Fibroblast of the conjunctiva (primary cell): ENCODE data around the gene L3MBTL3.
A peak's percentile ranks its signal among the peaks of the same experiment; 100 is the strongest.
"Not testable (repeated sequence)": the region's sequence is repeated elsewhere in the genome, so short reads cannot be mapped to it uniquely, and the experiment has no call there.

Experiments
- DNase-seq: peaks from one replicate; pipeline ENCODE4 v3.0.0-alpha.2; 2010; ENCODE audit warnings: low read depth

L3MBTL3 gene

GRCh38 chr6:130138909-130139242 is 120.5 kb downstream of the L3MBTL3 start:
- no peak for DNase-seq

DNA sequence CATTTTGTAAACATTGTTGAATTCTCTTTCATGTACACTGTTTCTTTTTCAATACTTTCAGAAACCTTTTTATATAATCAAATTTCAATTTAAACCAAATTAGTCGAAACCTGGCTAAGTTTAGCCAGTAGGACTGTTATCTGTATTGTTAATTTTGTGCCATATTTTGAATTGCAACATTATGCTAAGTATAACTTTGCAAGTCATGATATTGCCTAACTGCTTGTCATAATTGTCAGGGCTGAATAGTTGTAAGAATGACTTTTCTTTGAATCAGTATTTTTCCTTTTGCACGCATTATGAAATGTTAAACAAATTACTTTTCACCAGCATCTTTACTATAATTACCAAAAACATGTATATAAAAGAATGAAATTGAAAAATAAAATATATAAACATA is 121.7 kb downstream of the L3MBTL3 start:
- DNase-seq, result no peak

- DNase-seq, result no peak
Measured at GRCh38 chr6:130143709-130144108, 125.3 kb downstream of the L3MBTL3 start.

GRCh38 chr6:130147111-130147510 is 128.7 kb downstream of the L3MBTL3 start:
- no peak for DNase-seq

DNA sequence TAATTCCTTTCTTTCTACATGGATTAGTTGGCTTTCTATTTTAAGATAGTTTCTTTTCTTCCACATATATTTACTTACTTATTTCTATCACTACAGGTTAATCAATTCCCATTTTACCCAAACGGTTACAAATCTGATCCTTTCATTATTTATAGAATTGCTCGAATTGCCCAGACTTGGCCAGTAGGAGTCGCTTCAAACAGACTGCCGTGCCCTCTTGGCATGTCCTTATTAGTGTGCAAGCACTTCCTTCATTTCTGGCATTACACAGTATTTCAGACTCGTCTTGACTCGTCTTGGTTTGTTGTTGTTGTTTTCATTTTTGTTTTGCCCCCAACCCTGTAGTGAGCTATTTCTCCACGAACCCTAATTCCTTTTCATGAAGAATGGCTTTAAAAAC is 129.8 kb downstream of the L3MBTL3 start:
- no peak for DNase-seq

GRCh38 chr6:130149016-130149415 is 130.6 kb downstream of the L3MBTL3 start:
- DNase-seq, result not testable (repeated sequence)

GRCh38 chr6:130150906-130151305 is 132.5 kb downstream of the L3MBTL3 start:
- DNase-seq, result no peak

DNA sequence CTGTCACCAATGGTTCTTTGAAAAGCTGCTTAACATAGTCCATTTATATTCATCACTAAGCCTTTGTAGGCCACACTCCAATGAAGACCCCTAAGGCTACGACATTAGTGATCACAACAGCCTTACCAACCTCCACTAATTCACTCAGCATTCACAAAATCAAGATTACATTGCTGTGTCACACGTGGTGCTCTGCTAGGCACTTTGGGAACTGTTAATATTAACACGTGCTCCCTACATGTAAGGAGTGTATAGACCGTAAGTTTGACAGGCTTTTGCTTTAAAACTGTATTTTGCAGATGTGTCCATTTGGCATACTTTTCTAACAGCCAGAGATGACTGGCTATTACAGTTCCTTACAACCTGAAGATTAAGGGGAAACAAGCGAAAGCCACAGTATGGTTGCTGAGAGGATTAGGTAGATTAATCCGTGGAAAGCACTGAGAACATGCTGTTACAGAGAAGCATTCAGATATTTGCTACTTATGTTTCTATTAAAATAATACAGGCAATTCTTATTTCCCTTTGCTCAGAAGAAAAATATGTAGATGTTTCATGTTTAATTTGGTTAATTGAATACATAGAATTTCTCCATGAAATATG is 134.6 kb downstream of the L3MBTL3 start:
- no peak for DNase-seq

GRCh38 chr6:130156908-130157307 is 138.5 kb downstream of the L3MBTL3 start:
- DNase-seq, result no peak

- no peak for DNase-seq
Measured at GRCh38 chr6:130158056-130158455, 139.7 kb downstream of the L3MBTL3 start.

DNA sequence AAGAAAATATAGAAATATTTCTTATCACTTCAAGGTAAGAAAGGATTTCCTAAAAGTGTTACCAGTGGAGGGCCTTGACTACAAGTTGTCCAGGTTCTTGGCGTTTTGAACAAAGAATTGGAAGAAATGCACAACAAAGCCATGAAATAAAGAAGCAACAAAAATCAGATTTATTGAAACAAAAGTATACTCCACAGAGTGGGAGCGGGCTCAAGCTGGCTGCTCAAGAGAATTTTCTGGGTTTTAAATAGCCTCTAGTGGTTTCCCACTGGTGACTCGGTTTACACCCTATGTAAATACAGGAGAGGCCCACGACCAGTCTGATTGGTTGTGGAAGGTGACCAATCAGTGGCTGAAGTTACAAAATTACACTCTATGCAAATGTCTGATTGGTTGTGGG is 140.2 kb downstream of the L3MBTL3 start:
- DNase-seq, result no peak

GRCh38 chr6:130159956-130160355 is 141.6 kb downstream of the L3MBTL3 start:
- DNase-seq, result no peak

DNA sequence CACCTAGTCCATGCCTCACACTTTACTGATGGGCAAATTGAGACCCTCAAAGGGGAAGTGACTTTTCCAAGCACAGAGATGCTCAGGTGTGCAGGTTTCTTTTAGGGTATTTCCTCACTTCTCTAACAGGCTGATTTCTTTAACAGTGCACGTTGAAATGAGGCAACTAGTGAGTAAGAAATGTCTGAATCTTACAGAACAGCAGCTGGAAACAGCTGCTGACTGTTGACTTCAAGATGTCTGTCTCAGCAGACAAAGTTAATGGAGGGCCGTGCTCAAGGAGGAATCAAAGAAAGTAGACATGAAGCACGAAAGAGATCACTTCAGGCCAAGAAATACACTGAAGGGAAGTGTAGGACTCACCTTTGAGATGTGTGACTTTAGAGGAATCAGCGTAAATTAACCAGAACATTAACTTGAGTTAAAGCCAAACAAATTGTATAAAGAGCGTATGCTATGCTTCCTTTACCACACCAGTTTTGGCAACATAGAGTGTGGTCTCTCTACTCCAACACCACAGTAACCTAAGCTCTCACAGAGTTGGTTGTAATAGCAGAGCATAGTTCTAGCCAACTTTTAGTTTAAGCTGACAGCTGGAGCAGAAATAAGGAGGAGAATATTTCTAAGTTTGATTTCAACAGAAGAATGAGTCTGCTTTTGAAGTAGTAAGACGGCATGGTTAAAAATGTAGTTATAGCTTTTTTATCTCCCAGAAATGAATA is 143.5 kb downstream of the L3MBTL3 start:
- DNase-seq, result no peak

DNA sequence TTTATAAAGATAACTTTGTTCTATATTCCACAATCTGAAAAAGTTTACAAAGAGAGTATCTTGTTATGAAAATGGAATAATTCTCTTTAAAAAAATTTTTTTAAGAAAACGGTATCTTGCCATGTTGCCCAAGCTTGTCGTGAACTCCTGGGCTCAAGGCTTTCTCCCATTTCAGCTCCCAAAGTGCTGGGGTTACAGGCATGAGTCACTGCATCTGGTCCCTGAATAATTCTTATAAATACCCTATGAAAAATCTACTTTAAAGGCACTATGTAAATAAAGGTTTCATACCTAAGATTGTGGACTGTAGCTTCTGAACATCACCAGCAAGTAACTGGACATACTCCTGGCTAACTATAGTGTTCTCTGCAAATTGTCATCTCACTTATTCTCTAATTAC is 144.0 kb downstream of the L3MBTL3 start:
- no peak for DNase-seq

DNA sequence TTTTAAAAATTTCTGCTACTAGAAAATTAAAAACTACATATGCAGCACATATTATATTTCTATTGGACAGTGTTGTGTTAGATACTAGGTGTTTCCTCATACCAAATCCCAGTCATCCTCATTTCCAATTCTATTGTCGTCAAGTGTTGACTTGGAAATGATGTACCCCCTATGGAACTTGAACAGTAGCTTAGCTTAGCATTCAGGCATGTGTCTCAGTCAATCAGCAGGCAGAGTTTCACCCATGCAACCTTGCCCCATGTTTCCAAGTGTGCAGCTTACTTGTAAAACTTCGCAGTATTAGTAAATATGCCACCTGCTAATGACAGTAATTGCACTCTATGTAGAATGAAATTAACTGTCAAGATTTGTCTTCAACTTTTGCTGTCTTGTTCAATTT is 144.9 kb downstream of the L3MBTL3 start:
- DNase-seq, result no peak

GRCh38 chr6:130164251-130164650 is 145.9 kb downstream of the L3MBTL3 start:
- DNase-seq, result no peak

GRCh38 chr6:130167655-130168054 is 149.3 kb downstream of the L3MBTL3 start:
- DNase-seq, result no peak

GRCh38 chr6:130170160-130170559 is 151.8 kb downstream of the L3MBTL3 start:
- not testable (repeated sequence) for DNase-seq

DNA sequence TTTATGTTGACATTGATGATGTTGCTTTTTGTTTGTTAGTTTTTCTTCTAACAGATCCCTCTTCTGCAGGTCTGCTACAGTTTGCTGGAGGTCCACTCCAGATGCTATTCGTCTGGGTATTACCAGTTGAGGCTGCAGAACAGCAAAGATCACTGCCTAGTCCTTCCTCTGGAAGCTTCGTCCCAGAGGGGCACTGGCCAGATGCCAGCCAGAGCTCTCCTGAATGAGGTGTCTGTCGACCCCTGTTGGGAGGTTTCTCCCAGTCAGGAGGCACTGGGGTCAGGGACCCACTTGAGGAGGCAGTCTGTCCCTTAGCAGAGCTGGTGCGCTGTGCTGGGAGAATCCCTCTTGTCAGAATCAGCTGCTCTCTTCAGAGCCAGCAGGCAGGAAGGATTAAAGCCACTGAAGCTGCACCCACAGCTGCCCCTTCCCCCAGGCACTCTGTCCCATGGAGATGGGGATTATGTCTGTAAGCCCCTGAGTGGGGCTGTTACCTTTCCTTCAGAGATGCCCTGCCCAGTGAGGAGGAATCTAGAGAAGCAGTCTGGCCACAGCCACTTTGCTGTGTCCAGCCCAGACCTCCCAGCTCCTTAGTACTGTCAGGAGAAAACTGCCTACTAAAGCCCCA is 155.1 kb downstream of the L3MBTL3 start:
- DNase-seq, result not testable (repeated sequence)

- no peak for DNase-seq
Measured at GRCh38 chr6:130176378-130176777, 158.0 kb downstream of the L3MBTL3 start.

DNA sequence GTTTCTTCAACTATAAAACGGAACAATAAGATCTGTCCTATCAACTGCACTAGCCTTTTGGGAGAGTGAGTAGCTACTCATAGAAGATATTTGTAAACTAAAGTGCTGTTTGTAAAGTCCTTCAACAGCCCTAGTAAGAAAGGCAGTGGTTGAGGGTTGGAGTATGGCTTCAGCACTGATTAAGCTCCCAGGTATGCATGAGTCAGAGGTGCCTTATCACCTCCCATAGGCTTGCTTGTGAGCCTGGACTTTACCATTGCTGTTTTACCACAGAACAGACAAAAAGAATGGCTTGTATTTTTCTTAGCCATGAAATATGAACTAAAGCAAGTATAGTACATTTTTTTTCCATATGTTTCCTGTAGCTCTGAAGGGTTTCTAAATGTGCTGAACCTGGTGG is 160.3 kb downstream of the L3MBTL3 start:
- DNase-seq, result peak; percentile 41

- DNase-seq, result no peak
Measured at GRCh38 chr6:130182466-130182865, 164.1 kb downstream of the L3MBTL3 start.
